ENCODE measurements around the gene USP22.
A peak's percentile ranks its signal among the peaks of the same experiment; 100 is the strongest.

USP22 gene

GRCh38 chr17:21046216-21046615 is 3.4 kb upstream of the USP22 start:
- DNase-seq = peak; percentile 24

GRCh38 chr17:21044971-21045370 is 2.2 kb upstream of the USP22 start:
- DNase-seq = no peak

DNA sequence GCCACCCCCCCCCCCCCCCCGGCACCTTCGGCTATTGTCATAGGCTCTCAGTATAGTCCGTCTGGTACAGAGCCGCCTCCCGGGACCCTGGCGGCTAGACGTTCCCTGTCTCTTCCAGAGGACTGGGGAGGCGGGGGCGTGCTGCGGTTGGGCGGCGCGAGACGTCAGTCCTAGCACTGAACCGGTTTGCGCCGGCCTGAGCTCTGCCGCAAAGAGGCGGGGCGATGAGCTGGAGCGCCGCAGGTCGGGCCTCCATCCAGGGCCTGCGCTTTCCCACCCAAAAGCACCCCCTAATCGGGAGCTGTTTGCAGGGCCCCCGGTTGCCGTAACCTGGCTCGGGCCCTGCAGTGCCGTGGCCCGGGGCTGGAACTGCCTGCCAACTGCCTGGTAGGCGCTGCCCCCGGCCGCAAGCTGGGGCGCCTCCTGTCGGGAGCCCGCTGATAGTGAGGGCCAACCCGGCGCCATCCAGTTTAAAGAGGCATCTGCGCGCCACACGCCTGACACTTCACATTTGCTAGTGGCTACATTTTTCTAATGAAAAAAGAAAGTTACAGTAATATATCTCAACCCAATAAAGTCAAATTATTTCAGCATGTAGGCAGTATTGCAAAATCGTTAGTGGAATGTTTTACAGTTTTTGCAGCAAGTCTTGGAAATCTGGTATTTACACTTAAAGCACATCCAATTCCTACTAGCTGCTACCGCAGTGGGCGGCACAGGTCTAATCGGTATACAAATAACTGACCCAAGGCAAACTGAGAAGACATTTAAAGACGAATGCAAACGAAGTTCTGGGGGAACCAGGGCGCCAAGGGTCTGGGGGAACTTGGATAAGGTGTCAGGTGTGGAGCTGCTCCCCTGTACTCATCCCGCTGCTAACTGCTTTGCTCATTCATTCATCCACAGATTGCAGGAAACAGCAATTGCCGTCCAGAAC is 753 bp upstream of the USP22 start:
- DNase-seq = peak; percentile 100

GRCh38 chr17:21041741-21042457 is 912 bp downstream of the USP22 start:
- DNase-seq = peak; percentile 93

GRCh38 chr17:21039839-21040575 is 2.8 kb downstream of the USP22 start:
- peak; percentile 88 for DNase-seq

DNA sequence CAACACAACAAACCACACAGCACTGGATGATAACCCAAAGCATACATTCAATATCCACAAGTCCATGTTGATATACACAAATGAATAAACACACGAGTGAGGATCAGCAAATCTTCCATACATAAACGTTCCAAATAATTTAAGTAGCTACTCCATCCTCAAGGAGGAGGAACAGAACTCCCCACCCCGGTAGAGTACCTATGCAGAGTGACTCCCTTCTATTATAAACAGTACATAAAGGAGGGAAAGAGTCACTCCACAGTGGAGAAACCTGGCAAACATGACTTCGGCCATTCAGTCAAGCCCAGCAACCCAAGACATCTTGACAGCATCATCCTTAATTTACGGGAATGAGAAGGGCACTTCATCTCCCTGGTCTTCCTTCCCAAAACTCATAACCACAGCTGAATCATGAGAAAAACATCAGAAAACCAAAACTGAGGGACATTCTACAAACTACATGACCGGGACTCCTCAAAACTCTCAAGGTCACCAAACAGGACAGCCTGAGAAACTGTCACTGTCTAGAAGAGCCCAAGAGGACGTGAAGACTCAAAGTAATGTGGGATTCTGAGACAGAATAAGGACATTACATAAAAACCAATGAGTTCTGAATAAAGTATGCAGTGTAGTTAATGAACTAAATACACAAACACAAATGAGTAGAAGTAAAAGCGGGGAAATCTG is 5.6 kb downstream of the USP22 start:
- no peak for DNase-seq

DNA sequence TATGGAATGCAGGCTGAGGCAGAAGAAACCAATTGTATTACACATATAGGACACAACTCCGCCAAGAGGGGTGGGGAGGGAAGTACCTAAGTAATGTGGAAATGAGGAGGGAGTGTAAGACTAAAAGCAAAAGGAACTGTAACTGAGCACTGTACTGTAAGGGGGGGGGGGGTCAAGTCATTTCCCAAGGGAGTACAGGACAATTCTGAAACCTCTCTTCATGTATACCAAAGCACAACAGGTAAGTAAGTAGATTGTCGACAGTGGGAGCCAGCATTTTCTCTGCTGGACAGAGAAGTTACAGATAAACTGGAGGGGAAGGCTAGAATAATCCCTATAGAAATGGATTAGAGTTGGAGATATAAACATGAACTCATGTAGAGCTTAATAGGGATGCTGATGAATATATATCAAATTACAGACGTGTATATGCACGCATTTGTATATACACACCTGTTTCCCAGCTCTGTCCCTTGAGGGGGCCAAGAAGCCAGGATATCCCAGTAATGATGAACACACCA is 6.4 kb downstream of the USP22 start:
- DNase-seq = peak; percentile 25

DNA sequence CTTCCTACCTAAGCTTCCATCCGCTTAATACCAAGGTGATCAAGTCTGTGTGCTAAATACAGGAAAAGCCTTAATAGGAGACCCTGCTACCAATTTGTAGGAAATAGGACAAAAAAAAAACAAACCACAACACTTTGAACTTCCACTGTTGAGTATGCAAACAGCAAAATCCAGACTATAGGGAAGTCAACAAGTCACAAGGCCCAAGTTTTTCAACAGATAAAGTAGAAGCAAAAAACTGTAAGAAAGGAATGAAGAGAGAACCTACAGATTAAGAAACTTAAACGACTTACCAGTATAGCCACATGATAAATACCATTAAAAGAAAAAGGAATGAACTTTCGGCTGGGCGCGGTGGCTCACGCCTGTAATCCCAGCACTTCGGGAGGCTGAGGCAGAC is 7.4 kb downstream of the USP22 start:
- peak; percentile 30 for DNase-seq

- peak; percentile 33 for DNase-seq
Observed at GRCh38 chr17:21034340-21035235, 8.2 kb downstream of the USP22 start.

DNA sequence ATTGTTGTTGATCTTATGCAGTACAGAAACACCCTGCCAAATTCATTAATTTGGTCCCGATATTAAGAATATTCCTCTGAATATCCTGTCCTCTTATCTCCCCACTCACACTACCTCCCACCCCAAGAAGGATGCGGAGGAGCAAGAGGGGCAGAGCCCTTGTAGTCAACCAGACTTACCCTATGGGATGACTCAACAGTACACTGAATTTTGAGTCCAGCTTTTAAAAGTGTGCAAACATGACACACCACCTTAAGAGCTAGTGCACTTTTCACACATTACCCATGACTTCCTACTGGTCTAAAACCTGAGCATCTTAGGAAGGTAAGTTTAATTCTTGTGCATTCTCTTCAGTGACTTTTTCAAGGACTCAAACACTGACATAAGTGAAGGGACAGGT is 9.5 kb downstream of the USP22 start:
- peak; percentile 32 for DNase-seq

DNA sequence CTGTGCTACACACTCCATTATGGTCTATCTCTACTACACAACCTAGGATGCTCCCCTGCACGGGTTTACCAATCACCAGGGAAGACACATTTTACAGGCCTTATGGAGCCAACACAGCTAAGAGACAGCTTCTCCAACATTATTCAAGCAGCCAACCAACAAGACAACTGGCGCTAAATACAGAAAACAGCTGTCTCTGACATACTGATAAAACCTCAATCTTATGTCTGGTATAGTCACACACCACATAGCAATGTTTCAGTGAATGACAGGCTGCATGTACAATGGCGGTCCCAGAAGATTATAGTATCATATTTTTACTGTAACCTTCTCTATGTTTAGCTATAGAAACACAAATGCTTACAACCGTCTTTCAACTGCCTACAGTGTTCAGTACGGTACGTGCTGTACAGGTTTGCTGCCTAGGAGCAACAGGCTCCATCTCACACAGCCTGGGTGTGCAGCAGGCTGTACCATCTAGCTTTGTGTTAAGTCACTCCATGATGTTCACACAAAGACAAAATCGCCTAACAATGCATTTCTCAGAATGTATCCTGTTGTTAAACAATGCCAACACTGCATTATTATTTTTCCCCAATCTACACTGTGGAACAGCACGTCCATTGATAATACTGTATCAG is 10.9 kb downstream of the USP22 start:
- no peak for DNase-seq

GRCh38 chr17:21030375-21030774 is 12.4 kb downstream of the USP22 start:
- DNase-seq = no peak

- DNase-seq = no peak
Observed at GRCh38 chr17:21029515-21029914, 13.3 kb downstream of the USP22 start.

- no peak for DNase-seq
Observed at GRCh38 chr17:21029036-21029435, 13.8 kb downstream of the USP22 start.

DNA sequence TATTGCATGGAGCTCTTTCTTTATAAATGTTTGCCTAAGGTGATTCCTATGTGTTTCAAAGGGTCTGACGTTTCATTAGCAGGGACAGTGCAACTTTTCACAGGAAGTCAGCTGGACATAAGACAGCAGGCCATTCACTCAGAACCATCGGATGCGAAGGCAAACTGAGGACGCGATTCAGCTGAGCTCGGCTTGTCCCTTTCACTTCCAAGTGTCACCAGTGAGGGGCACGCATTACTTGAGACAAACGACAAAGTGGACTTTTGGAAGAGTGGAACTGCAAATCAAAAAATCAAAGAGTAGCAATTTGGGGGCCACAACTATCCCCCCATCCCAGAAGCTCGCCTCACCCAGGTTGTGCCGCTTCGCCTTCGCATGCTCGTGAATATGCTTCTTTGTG is 14.6 kb downstream of the USP22 start:
- DNase-seq = no peak

DNA sequence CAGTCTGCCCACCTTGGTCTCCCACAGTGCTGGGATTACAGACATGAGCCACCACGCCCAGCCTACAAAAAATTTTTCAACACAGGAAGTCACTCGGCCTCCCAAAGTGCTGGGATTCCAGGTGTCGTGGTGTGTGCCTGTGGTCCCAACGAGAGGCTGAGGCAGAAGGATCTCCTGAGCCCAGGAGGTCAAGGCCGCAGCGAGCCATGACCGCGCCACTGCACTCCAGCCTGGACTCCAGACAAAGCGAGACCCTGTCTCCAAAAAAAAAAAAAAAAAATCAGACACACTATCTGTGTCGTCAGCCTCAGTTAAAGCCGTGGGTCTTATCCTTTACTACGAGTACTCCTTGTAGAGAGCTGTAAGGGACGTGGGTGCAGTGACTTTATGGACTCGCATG is 15.8 kb downstream of the USP22 start:
- DNase-seq = no peak

- no peak for DNase-seq
Observed at GRCh38 chr17:21025451-21025850, 17.4 kb downstream of the USP22 start.

DNA sequence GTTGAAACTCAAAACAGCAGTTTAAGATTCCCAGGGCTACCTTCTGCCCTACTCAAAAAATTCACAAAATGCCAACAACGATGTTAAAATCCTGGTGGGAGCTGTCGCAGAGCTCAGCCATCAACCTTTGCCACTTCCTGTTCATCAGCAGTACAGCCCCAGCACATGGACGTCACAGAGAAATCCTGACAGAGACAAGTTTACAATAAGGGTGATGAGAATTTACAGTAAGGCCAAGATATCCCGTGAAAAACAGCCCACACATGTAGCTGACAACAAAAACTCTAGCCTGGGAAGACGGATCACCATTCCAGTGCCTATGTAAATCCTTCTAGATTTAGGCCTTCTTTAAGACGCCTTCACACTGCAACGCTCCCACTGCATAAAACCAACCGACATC is 18.8 kb downstream of the USP22 start:
- DNase-seq = no peak

DNA sequence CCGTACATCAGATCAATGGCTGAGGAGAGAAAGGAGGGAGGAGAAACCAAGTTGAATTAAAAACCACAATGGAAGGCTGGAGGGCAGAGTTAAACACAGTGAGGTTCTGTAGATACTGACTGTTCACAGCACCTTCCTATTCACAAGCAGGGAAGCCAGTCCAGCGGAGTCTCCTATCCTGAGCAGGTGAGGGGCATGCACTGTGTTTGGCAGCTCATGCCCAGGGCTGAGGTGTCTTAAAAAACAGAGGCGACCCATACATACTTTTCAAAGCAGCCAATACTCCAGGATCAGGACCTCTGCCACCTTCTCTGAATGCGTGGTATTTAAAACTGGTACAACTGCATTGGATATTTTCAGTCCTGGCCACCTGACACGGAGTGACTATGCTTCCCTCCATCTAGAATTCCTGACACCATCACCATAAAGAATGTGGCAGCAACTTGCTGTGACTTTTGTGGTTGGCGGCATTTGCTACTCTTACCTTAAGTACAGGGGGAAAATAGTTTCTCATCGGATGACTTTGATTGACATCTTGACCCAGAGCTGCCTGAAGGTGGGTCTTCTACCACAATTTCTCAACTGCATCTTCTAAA is 21.5 kb downstream of the USP22 start:
- no peak for DNase-seq

GRCh38 chr17:21020622-21021021 is 22.2 kb downstream of the USP22 start:
- no peak for DNase-seq
